Activated naive CD8-positive, alpha-beta T cell treated with anti-CD3 and anti-CD28 coated beads, Interleukin-2, amount 50 U/mL, for 24 hours (primary cell): ENCODE data around the gene KRT34.
A peak's percentile ranks its signal among the peaks of the same experiment; 100 is the strongest.
"Not testable (repeated sequence)": the region's sequence is repeated elsewhere in the genome, so short reads cannot be mapped to it uniquely, and the experiment has no call there.

Source experiments
- ATAC-seq: fragments of 150-1000 bp; cut with Tn5 transposase; one replicate; pipeline ENCODE4 v1.10.0; 2021
- DNase-seq: peaks from one replicate; pipeline ENCODE4 v3.0.0; 2021
- H3K27ac Mint-ChIP-seq: one replicate; pipeline ENCODE4 v1.8.0; 2021; ENCODE audit warnings: mild to moderate bottlenecking, mixed read lengths
- H3K27me3 Mint-ChIP-seq: one replicate; pipeline ENCODE4 v1.8.0; 2021; ENCODE audit warnings: mixed read lengths
- H3K36me3 Mint-ChIP-seq: one replicate; pipeline ENCODE4 v1.8.0; 2021; ENCODE audit warnings: low read depth, mixed read lengths
- H3K4me1 Mint-ChIP-seq: one replicate; pipeline ENCODE4 v1.8.0; 2021; ENCODE audit warnings: mixed read lengths
- H3K4me3 Mint-ChIP-seq: one replicate; pipeline ENCODE4 v1.8.0; 2021; ENCODE audit warnings: mild to moderate bottlenecking, moderate library complexity, mixed read lengths
- H3K9me3 Mint-ChIP-seq: one replicate; pipeline ENCODE4 v1.8.0; 2021; ENCODE audit warnings: mixed read lengths

Gene KRT34

DNA sequence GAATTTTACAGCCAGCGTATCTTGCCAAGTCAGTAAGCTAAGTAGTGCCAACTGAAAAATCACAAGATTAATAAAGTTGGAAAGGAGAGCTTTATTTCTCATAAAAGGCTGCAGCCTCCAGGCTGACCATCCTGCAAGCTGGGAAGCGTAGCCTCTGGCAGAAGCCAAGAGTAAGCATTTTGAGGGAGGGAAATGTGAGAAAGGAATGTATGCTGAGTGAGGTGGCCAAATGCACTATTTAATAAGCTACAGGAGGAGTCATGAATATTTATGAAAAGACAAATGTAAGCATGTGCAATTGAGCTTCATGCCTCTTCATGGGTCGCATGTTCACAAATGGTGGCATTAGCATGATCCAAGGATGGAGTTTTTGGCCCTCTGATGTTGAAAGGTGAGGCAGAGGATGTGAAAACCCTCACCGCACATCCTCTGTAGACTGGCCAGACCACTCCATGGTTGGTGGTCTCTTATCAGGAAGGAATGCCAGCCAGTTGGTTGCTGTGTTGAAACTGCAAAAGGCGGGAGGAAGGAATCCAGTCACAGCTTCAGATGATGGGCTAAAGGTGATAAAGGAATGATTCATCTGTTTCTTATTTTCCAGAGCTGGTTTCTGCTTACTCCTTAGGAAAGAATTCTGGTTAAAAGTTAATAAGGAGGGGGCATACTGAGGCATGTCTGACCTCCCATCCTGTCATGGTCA is 21.7 kb downstream of the KRT34 start:
- H3K36me3 Mint-ChIP-seq: no peaks in the 10 kb centered on the region
- no peaks in the 10 kb centered on the region for H3K4me1 Mint-ChIP-seq
- H3K27me3 Mint-ChIP-seq: peaks cover 2% of the 10 kb centered on the region
- ATAC-seq: no peak
- DNase-seq: no peak
- H3K4me3 Mint-ChIP-seq: no peak overlapping the region
- peaks cover 4% of the 10 kb centered on the region for H3K9me3 Mint-ChIP-seq
- H3K27ac Mint-ChIP-seq: no peak overlapping the region

DNA sequence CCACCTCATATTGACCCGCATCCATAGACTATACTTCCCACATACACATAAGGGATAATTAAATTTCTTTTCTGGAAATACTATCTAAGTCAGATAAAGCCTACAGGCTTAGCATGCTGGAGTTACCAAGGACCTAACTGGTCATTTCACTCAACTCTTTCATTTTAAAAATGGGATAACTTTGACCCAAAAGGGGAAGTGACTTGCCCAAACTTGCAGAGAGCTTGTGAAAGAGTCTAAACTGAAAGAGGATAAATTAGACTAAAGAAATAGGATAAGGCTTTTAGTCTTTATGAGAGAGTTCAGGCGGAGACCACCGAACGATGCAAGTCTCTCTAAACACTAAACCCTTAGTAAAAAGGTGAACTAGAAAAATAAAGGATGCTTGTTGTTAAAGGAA is 27.6 kb downstream of the KRT34 start:
- Mint-ChIP-seq H3K27ac (no peak overlapping the region), H3K9me3 (peaks cover 4% of the 10 kb centered on the region), H3K36me3 (no peaks in the 10 kb centered on the region), H3K4me1 (peaks cover 2% of the 10 kb centered on the region), H3K4me3 (no peak overlapping the region), H3K27me3 (peaks cover 2% of the 10 kb centered on the region)
- DNase-seq: no peak
- ATAC-seq: no peak

DNA sequence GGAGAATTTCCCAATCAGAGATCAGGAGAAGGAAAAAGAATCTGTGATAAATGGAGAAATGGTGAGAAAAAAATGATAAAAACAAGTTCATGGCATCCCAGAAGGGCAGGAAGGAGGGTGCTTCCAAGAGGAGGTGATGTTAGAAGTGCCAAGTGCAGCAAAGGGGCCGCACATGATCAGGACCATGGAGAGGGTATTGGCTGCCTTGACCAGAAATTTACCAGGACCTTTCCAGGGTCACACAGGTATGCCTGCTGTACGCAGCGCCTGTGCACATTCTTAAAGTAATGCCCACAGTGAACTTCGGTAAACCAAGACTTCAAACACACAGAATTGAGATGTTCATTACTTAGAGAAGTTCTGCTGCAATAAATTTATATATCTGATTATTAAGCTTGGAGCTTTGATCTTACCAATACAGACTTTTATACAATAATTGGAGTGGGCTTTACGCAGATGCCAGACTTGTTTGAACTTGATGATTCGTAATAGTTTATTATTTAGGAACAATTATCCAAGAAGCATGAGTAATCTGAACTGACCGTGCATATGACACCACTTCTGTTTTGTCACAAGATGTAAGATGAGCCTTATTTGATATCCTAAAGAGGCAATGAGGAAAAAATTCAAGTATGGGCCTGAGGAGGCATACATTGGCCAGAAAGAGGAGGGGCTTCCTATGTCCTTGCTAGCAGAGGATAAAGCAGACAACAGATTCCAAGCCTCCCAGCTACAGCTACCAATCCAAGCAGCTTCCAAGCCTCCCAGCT is 29.3 kb downstream of the KRT34 start:
- H3K36me3 Mint-ChIP-seq: no peaks in the 10 kb centered on the region
- peaks cover 2% of the 10 kb centered on the region for H3K27me3 Mint-ChIP-seq
- peaks cover 4% of the 10 kb centered on the region for H3K9me3 Mint-ChIP-seq
- peaks cover 2% of the 10 kb centered on the region for H3K4me1 Mint-ChIP-seq
- no peak overlapping the region for H3K4me3 Mint-ChIP-seq
- no peak for DNase-seq
- no peak for ATAC-seq
- no peak overlapping the region for H3K27ac Mint-ChIP-seq

DNA sequence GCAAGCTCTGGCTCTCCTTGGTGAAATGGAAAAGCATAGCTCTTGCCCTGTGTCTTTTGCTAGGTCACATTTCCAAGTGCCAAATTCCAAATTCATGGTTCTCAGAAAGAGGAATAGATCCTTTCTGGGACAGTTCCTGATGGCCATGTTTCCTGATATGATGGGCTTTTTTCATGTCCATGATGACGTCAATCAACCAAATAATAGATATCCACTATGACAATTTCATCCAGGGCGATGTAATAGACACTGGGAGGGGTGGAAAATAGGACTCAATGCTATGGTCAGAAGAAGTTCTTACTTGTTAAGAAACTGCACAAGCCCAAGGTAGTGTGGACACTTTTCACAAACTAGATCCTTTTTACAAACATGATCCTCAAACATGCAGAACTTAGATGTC is 30.9 kb downstream of the KRT34 start:
- ATAC-seq (no peak), DNase-seq (no peak)
- Mint-ChIP-seq H3K9me3 (no peaks in the 10 kb centered on the region), H3K27me3 (no peaks in the 10 kb centered on the region), H3K27ac (no peak overlapping the region), H3K4me1 (peaks cover 2% of the 10 kb centered on the region), H3K4me3 (no peak overlapping the region), H3K36me3 (no peaks in the 10 kb centered on the region)

DNA sequence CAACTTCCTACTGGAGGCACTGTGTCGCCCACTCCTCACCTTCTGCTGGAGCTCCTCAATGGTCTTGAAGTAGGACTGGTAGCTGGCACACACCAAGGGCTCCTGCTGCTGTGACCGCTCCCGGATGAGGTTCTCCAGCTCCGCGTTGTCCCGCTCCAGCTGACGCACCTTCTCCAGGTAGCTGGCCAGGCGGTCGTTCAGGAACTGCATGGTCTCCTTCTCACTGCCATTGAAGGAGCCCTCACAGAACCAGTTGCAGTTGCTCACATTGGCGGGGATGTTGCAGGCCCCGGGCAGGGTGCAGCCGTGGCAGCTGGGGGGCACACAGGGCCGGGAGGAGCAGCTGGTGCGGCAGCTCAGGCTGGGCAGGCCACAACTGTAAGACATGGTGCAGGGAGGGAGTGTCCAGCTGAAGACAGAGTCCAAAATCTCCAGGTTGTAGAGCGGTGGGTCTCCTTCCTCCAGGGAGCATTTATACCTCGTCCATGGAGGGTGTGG is 31.7 kb downstream of the KRT34 start, which contains the start of gene KRT33A:
KRT33A (minus strand) TSS at position 448 of the 498 bp plus-strand sequence; CDS start at position 387, 61 bp downstream.
- not testable (repeated sequence) for H3K4me3 Mint-ChIP-seq, ATAC-seq, H3K4me1 Mint-ChIP-seq, H3K27me3 Mint-ChIP-seq, DNase-seq, H3K36me3 Mint-ChIP-seq, H3K9me3 Mint-ChIP-seq, H3K27ac Mint-ChIP-seq

DNA sequence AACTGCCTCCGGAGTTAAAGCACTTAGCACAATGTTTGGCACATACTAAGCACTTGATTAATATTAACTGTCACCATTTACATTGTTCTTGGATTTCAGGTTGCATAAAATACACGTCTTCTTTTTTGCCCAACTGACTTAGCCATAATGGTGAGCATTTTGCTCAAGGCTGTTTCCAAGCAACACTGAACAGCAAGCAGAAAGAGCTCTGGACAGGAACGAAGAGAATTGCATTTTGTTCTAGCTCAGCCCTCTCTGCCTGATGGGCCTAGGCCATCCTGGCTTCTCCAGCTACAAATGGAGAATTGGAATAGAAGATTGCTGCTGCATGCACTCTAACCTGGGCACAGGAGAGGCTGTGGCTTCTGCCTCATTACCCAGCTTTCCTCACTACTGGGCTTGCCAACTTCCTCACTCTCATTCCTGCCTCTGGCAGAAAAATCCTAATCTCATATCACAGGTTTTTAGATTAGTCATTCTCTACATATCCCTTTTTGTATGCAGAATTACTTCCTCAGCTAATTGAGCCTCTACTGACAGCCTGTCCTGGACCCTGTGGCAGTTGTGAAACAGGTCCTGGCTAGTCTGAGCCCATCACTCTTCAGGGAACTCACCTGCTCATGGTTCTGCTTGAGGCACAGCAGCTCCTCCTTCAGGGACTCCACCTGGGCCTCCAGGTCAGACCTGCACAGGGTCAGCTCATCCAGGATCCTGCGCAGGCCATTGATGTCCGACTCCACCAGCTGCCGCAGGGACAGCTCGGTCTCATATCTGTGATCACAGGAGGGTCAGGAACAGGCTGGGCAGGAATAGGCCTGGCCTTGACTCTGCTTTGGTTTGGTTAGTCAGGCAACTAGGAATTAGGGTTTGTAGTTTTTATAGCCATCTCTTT is 34.0 kb downstream of the KRT34 start:
- ATAC-seq (no peak), DNase-seq (no peak)
- peaks cover 4% of the 10 kb centered on the region for H3K4me1 Mint-ChIP-seq
- H3K27me3 Mint-ChIP-seq: no peaks in the 10 kb centered on the region
- peaks cover 2% of the 10 kb centered on the region for H3K9me3 Mint-ChIP-seq
- H3K27ac Mint-ChIP-seq: no peak overlapping the region
- no peak overlapping the region for H3K4me3 Mint-ChIP-seq
- H3K36me3 Mint-ChIP-seq: peaks cover 3% of the 10 kb centered on the region

DNA sequence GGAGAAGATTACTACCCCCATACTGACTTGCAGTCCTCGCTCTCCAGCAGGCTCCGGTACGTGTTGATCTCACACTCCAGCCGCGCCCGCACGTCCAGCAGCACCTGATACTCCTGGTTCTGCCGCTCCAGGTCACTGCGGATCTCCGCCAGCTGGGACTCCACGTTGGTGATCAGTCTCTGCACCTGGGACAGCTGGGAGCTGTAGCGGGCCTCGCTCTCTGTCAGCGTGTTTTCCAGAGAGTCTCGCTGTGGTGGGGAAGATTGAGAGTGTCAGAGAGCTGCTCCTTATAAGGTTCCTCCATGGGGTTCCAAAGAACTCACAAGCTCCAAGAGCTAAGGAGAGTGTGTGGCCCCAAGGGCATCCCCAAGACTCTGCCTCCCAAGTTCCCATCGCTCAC is 35.7 kb downstream of the KRT34 start:
- not testable (repeated sequence) for ATAC-seq, H3K4me1 Mint-ChIP-seq, H3K36me3 Mint-ChIP-seq, H3K27me3 Mint-ChIP-seq, DNase-seq, H3K9me3 Mint-ChIP-seq, H3K27ac Mint-ChIP-seq, H3K4me3 Mint-ChIP-seq

DNA sequence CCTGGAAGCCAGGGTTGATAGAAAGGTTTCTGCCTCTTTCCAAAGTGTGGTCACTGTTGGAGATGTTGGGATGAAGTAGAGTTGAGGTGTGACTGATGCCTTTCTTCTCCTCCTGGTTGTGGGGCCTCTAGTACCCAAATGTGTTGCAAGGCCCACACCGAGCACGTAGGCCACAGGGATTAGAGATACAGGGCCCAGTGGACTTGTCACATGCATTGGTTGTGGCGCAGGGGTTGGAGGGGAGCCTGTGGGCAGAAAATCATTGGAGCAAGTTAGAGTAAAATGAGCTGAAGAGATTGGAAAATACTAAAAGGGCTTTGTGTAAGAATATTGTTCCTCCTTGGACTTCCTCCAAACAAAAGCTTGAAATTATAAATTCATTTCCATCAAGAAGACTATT is 36.1 kb downstream of the KRT34 start:
- H3K9me3 Mint-ChIP-seq: peaks cover 6% of the 10 kb centered on the region
- no peak overlapping the region for H3K27ac Mint-ChIP-seq
- peaks cover 14% of the 10 kb centered on the region for H3K4me1 Mint-ChIP-seq
- H3K4me3 Mint-ChIP-seq: no peak overlapping the region
- ATAC-seq (no peak), DNase-seq (no peak)
- no peaks in the 10 kb centered on the region for H3K27me3 Mint-ChIP-seq
- peaks cover 5% of the 10 kb centered on the region for H3K36me3 Mint-ChIP-seq

DNA sequence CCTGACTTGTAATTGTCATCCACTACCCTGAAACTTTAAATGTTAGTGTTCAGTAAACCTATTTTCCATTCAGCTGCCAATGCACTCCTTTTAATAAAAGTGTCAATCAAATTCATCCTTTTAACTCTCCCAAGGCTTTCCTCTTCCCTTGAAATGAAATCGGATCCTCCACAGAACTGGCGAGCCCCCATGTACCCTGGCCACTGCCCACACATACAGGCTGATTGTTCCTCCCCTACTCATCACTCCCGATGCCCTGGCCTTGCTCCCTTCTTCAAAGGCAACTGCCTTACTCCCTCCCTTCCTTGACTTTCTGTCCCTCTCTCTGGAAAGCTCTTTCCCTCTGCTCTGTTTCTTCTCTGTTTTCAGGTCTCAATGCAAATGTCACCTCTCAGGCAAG is 39.1 kb downstream of the KRT34 start:
- no peak overlapping the region for H3K4me3 Mint-ChIP-seq
- peaks cover 6% of the 10 kb centered on the region for H3K9me3 Mint-ChIP-seq
- H3K27me3 Mint-ChIP-seq: peaks cover 2% of the 10 kb centered on the region
- no peak for DNase-seq
- ATAC-seq: no peak
- H3K4me1 Mint-ChIP-seq: peaks cover 43% of the 10 kb centered on the region
- peaks cover 5% of the 10 kb centered on the region for H3K36me3 Mint-ChIP-seq
- H3K27ac Mint-ChIP-seq: peak overlapping the region; percentile 7

DNA sequence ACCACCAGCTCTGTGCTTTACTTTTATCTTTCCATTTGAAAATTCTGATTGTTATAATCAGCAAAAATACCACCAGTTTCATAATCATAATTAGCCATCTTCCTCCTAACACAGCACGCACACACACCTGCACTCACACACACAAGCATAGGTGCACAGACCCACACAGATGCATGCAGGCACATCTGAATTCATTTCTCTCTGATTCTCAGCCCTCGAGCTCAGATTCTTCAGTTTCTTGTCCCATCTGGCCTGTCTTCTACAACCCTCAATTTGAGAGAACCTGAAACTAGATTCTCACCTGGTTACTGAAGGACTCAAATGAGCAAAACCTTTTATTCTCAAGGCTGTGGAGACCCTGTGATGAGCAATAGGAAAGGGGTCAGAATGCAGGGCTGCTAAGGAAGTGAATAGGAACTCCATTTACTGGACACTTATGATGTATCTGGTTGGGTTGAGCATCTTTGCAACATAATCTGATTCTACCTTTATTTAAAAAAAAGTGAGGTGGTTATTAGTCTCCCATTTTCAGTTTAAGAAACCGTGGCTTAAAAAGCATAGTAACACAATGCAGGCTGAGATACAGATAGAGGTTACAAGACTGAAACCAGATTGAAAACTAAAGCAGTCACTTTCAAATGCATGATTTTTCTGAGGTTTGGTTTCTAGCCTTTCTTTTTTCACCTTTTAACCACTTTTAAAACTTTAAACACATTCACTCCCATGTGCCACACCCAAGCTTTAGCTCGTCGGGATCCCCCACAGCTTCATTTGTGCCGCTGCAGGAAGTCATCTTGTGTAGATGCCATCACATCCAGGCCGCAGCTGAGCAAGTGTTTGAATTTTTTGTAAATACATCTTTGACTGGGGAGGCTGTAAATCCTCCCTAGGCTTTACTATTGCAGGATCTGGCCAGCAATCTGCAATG is 40.9 kb downstream of the KRT34 start:
- DNase-seq (peak; percentile 22), ATAC-seq (peak; percentile 67)
- Mint-ChIP-seq H3K4me1 (peaks cover 46% of the 10 kb centered on the region), H3K27me3 (peaks cover 2% of the 10 kb centered on the region), H3K4me3 (no peak overlapping the region), H3K9me3 (peaks cover 6% of the 10 kb centered on the region), H3K27ac (no peak overlapping the region), H3K36me3 (peaks cover 5% of the 10 kb centered on the region)

DNA sequence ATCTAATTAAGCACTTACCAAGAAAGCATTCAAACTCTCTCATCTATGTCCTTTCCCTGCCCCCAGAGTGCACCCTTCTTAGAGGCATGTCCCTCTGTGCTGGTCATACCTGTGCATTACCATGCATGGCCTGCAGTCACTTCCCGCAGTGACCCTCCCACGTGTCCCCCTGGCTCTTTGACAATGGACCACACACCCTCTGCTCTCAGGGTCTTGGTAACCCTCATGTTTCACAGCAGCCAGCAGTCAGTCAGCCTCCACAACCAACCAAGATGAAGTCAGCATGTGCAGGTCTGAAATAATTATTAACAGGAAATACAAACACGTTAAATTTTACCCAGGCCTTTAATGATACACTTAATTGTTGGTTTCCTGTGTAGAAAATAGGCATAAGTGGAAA is 41.6 kb downstream of the KRT34 start:
- no peak for DNase-seq
- Mint-ChIP-seq H3K4me3 (no peak overlapping the region), H3K27me3 (peaks cover 2% of the 10 kb centered on the region), H3K27ac (no peak overlapping the region), H3K4me1 (peaks cover 52% of the 10 kb centered on the region), H3K36me3 (peaks cover 5% of the 10 kb centered on the region), H3K9me3 (peaks cover 6% of the 10 kb centered on the region)
- no peak for ATAC-seq

DNA sequence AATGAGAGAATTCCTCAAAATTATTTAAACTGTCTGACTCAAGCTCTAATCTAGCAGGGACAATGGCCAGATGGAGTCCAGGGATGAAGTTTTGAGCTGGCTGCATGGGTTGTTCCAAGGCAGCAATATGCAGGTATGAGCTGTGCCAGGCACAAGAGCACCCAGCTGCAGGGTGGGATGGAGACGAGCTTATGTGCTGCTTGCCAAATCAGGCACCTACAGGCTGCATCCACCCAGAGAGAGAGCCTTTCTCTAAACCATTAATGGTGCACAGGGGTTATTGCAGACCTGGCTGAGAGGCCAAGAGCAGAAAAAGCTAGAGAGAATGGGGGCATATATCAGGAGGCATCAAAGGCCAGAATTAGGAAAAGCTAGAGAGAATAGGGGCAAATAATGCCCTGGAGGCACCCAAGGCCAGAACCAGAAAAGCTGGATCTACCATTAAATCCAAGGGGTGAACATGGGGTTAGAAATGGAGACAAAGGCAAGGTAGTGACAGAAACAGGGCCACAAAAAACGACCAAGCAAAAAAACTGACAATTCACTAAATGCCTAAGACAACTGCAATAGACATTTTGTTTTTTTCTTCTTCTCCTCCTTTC is 42.4 kb downstream of the KRT34 start:
- peaks cover 58% of the 10 kb centered on the region for H3K4me1 Mint-ChIP-seq
- peaks cover 2% of the 10 kb centered on the region for H3K27me3 Mint-ChIP-seq
- no peak for ATAC-seq
- no peak overlapping the region for H3K4me3 Mint-ChIP-seq
- H3K36me3 Mint-ChIP-seq: peaks cover 5% of the 10 kb centered on the region
- H3K27ac Mint-ChIP-seq: no peak overlapping the region
- peaks cover 6% of the 10 kb centered on the region for H3K9me3 Mint-ChIP-seq
- DNase-seq: no peak

DNA sequence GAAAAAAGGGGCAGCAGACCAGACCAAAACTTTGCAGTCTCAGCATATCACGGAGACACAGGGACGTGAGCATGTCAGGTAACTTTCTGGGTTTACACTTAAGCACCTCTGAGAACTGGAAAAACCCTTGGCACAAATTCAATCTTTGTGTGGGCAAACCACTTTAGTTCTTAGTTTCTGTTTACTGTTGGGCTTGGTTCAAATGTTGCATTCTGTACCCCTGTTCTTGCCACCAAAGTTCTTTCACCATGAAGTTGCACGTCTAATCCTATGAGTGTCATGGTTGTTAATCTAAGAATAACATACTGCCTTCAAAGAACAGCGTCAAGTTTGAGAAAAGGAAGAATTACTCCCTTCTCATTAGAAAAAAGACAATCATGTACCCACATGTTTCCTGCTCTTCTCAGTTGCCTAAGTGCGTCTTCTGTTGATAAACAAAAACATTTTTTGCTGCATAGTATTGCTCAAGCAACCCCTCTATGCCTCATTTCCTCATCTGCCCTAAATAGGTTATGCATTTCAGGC is 43.1 kb downstream of the KRT34 start:
- Mint-ChIP-seq H3K27me3 (peaks cover 2% of the 10 kb centered on the region), H3K4me1 (peaks cover 65% of the 10 kb centered on the region)
- peak; percentile 55 for ATAC-seq

More for the DNA sequence above, 43.1 kb downstream of the KRT34 start:
- Mint-ChIP-seq H3K4me3 (no peak overlapping the region), H3K27ac (no peak overlapping the region), H3K36me3 (peaks cover 5% of the 10 kb centered on the region), H3K9me3 (peaks cover 6% of the 10 kb centered on the region)
- DNase-seq: no peak
